HG03342 (cell line): ENCODE data around the gene BDNF.

Experiments used
- ATAC-seq: cut with Tn5 transposase; IDR thresholded peaks from one replicate; pipeline ENCODE4 v1.9.1; 2021; ENCODE audit warnings: mild to moderate bottlenecking, moderate library complexity; ENCODE audit not compliant: unreplicated experiment

Gene BDNF

DNA sequence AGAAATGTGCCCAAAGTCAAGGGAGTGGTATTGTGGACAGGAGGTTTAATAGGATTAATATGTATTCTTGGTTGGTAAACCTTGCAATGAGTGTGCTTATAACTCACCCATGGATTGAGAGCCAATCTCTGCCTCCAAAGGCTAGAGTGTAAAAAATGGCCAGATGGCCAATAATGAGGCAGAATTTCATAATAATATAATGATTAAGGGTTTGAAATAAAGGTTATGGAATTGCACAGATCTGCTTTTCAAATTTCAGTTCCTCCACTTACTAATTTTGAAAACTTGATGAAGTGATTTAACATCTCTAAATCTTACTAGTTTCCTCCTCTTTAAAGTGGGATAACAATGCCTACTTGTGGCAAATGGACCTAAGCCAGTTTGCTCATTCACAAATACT, 94.8 kb downstream of the BDNF start:
- ATAC-seq: no peak
